ENCODE measurements around the gene C1S. TPM values are rescaled to one million over a fixed set of nuclear protein-coding genes. Genes with fewer than 3 reads are reported as not detected.
"Not testable (repeated sequence)": the region's sequence is repeated elsewhere in the genome, so short reads cannot be mapped to it uniquely, and the experiment has no call there.

C1S gene
- total RNA-seq, 1 donor from 2014 or later: 6.5 TPM

DNA sequence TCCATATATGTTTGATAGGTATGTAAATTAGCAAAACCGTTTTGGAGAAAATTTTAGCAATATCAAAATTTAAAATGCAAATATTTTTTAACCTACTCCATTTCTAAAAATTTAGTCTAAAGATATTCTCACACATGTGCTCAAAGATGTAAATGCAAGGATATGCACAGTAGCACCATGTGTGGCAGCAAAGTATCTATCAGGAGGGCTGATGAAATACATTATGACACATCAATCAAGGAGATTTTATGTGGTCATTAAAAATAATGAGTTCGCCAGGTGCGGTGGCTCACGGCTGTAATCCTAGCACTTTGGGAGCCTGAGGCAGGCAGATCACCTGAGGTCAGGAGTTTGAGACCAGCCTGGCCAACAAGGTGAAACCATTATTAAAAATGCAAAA, 39.7 kb downstream of the C1S start:
- no peak for DNase-seq (ENCODE audit: low spot score in 2 of 2)
- FAIRE-seq: no peak

DNA sequence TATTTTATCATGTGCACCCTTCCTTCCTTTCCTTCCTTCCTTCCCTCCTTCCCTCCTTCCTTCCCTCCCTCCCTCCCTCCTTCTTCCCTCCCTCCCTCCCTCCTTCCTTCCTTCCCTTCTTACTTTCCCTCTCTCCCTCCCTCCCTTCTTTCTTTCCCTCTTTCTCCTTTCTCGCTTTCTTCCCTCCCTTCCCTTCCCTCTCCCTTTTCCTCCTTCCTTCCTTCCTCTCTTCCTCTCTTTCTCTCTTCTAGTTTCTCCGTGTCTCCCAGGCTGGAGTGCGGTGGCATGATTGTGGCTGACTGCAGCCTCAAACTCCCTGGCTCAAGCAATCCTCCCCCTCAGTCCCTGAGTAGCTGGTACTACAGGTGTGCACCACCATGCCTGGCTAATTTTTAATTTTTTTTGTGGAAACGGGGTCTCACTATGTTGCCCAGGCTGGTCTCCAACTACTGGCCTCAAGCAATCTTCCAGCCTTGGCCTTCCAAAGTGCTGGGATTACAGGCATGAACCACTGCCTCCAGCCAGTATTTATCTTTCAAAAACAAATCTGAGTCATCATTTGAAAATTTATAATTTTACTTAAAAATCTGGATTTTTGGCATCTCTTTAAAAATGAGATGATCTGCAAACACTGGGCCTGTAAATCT, 40.7 kb downstream of the C1S start:
- DNase-seq (ENCODE audit: low spot score in 2 of 2) (no peak), FAIRE-seq (no peak)

DNA sequence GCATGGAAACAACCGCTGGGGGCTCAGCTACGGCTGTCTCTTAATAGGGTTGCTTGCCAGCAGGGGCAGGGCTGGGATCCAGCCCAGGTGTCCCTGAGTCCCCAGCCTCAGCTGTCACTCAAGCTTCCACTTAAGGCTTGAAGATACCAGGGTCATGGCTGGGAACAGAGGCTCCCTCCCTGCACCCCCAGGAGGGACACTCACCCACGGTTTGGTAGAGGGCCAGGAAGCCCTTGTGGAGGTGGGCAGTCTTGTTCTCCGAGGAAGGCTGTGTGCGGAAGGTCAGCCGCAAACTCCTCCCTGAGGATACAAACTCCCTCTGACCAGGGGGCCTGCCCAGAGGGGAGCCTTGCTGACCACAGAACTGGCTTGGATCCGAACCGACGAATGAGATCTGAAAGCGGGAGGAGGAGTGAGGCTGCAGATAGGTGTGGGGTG, 41.2 kb downstream of the C1S start:
- FAIRE-seq (no peak), DNase-seq (ENCODE audit: low spot score in 2 of 2) (no peak)

DNA sequence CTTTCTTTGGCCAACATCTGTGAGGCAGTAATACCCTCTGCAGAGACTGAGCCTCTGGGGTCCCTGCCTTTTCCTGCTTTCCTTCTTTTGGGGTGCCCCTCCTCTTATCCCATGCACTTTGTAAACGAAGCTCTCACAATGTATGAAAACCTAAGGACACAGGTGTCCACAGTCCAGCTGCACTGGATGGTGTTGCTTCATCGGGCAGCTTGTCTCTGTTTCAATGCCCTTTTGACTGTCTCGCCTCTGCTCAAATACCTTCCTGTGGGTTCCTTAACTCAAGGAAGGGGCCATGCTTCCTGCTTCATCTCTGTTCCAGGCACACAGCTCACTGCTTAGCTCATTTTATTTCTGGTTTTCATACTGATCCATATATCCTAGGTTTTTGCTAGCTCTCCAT, 42.1 kb downstream of the C1S start:
- FAIRE-seq: no peak
- no peak for DNase-seq (ENCODE audit: low spot score in 2 of 2)

DNA sequence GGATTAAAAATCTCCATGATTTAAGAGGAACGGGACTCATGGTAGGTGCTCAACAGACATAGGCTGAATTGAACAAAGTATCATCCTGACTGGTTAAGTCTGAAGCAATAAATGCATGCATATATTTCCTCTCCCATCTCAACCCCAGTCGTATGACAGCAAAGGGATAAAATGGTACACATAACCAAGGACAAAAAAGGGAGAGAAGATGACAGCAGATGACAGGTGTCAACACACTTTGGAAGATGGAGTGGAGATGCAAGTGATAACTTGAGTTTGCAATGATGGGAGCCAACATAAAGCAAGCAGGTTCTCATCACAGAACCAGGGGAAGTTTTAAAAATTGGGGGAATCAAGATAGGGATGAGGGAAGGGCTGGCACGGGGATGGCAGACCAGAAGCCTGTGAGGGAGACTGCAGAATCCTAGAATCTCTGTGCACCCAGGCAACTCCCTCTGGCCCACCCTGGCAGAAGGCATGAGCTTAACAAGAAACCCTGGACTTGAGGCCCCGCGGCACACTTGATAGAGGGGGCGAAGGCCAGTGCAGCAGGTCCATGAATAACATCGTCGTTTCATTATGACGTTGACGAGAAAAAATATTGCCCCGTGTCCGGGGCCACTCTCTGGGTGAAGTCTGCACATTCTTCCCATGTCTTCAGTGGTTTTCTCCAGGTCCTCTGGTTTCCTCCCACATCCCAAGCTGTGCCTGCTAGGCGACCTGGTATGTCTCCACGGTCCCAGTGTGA, 43.5 kb downstream of the C1S start:
- FAIRE-seq: no peak

DNA sequence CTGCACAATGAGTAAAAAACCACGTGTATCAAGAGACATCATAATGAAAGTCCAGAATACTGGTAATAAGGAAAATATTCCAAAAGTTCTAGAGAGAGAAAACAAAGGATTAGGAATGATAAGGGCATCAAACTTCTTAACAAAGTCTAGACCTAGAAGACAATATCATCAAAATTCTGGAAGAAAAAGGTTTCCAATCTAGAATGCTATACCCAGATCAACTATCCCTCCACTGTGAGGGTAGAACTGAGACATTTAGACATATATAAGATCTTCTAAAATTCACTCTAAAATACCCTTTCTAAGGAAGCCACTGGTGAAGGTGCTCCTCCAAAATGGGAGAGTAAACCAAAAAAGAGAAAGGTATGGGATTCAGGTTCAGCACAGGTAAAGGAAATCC, 45.6 kb downstream of the C1S start:
- no peak for DNase-seq (ENCODE audit: low spot score in 2 of 2)
- FAIRE-seq: no peak

More for the DNA sequence above, 43.5 kb downstream of the C1S start:
- DNase-seq (ENCODE audit: low spot score in 2 of 2): no peak

DNA sequence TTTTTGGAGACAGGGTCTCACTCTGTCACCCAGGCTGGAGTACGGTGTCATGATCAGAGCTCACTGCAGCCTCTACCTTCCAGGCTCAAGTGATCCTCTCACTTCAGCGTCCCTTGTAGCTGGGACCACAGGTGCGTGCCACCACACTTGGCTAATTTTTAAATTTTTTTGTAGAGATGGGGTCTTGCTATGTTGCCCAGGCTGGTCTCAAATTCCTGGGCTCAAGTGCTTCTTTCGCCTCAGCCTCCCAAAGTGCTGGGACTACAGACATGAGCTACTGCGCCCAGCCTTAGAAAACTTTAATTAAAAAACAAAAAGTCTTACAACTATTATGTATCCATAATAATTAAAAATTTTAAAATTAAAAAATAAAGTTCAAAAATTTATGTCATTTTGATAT, 46.7 kb downstream of the C1S start:
- FAIRE-seq: peak; percentile 82
- DNase-seq (ENCODE audit: low spot score in 2 of 2): not testable (repeated sequence)

DNA sequence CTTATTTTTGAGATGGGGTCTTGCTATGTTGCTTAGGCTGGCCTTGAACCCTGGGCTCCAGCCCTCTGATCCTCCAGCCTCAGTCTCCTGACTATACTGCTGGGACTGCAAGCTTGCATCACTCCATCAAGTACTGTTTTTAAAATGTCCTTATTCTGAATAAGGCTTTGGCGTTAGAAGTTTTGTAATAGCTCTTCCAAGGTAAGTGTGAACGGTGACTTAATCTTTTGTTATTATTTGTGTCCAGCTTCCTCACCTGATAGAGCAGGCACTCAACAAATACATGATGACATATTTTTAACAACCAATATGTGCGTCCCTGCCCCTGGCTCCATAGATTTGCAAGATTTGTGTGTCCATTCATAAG, 47.1 kb downstream of the C1S start:
- DNase-seq (ENCODE audit: low spot score in 2 of 2) (no peak), FAIRE-seq (no peak)

DNA sequence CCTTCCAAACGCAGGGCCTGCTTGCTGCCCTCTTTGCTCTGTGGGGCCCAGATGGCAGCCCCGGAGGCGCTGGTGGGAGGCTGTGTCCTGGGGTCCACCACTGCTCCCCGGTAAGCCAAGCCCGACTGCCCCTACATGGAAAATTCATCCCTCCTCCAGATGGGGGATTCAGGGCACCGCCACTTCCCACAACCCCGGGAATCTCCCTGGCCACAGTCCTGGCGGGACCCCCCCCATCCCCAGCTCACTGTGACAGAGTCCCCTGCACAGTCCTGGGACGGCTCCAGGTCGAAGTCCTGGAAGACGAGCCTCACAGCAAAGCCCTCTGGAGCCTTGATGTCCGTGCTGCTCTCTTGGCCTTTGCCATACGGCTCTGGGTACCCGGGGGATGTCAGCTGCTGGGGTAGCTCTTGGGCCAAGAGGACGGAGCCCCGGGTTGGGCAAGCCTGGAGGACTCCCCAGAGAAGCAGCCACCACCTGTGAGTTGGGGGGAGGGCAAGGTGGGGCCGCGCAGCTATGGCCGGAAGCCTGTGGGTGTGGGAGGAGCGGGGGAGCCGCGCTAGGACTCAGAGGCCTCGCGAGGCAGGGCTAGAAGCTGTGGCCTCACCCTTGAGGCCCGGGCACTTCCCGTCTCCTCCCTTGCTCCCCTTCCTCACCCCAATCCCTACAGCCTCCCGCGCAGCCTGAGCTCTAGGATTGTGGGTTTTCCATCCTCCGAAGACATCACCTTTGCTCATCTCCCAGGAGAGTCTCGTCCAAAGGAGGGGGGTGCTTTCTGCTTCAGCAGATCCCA, 47.7 kb downstream of the C1S start:
- no peak for FAIRE-seq
- DNase-seq (ENCODE audit: low spot score in 2 of 2): no peak

DNA sequence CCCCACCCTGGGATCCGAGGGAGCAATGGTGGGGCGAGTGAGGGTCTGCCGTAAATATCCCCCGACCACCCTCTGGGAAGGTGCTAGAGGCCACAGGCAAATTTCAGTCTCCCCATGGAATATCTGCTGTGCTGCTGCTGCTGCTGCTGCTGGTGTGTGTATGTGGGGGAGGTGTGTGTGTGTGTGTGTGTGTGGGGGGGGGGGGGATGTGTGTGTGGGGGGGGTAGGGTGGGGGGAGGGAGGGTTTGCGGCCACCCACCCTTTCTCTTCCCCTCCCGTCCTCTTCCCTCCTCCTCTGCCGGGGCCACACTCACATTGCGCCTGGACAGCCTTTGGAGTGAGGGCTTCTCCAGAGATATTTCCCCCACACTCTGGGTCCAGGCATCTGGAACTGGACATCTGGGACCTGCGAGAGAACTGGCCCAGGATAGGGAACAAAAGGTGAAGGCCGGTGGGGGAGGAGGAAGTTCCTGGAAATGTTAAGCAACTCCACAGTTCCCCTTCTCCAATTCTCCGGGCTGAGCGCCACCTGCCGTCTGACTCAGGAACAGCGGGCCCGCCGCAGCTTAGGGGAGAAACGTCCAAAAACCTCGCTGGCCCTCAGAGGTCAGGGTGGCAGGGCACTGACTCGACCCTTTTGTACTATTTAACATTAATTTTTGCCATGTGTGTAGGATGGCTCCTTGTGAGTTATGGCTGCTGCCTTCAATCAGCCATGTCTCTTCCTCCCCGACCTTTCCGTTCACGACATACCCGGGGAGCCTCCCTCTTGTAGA, 48.5 kb downstream of the C1S start, which contains the start of gene C1RL:
Gene C1RL (minus strand): TSS at position 419 of the 776 bp plus-strand sequence. CDS start 34 bp downstream, at position 385.
- no peak for FAIRE-seq
- DNase-seq (ENCODE audit: low spot score in 2 of 2): peak in 1 of 2 donors; percentile 73

DNA sequence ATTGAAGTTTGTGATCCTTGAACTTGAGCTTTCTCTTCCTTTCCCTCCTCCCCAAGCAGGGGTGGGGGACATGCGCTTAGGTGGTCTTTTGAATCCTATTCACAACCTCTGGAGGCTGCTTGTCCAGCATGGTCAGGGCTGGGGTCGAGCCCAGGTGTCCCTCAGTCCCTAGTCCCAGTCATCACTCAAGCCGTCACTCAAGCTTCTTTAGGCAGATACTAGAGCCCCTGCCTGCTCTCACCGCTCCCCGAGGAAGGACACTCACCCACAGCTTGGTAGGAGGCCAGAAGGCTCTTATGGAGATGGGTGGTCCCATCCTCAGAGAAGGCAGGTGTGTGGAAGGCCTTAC, 49.0 kb downstream of the C1S start:
- FAIRE-seq (no peak), DNase-seq (ENCODE audit: low spot score in 2 of 2) (no peak)

DNA sequence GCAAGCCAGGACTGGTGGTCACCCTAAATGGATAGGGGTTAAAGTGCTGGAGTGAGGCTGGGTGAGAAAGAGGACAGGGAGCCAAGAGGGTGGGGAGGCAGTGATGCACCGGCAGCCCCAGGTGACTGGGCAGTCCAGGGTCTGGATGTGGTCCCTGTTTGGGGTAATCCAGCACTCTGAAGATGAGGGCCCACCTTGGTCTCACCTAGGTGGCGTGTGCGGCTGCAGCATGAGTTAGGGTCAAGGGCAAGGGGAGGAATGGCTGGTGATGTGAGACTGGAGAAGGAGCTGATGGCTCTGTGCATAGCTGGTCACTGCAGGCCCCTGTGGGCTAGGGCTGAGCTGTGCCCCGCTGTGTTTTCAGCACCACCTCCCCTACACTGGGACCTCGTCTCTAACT, 50.1 kb downstream of the C1S start:
- no peak for DNase-seq (ENCODE audit: low spot score in 2 of 2)
- no peak for FAIRE-seq

DNA sequence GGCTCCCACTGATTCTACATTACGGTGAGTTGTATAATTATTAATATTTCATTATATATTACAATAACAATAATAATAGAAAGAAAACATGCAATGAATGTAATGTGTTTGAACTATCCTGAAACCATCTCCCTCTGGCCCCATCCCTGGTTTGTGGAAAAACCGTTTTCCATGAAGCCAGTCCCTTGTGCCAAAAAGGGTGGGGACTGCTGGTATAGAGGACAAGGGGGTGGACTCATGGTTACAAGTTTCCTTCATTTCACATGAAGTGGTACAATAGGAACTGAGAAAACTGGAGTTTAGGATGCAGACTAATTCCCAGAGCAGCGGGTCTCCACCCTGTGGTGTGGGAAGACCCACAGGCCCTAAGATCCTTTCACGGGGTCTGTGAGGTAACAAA, 51.5 kb downstream of the C1S start:
- DNase-seq (ENCODE audit: low spot score in 2 of 2) (no peak), FAIRE-seq (no peak)

DNA sequence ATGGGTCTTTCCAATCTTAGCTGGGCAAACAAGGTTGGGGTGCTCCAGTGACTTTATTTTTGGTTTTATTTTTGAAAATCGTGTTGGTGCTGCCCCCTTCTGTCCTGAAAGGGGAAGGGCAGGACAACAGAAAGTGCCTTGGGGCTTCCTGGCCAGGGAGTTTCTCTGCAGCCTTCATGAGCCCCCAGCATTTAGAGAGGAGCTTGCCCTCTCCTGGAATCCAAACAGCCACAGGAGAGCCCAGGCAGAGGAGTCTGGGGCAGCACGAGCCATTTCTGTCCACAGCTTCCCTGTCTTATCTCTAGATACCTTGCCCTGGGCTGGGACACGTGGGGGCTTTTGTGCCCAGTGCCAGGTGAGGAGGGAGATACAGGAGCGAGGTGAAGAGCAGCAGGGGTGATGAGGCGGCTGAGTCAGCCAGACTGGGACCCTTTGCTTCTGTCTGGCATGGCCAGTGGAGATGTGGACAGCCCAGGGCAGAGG, 52.9 kb downstream of the C1S start:
- DNase-seq (ENCODE audit: low spot score in 2 of 2) (peak in 1 of 2 donors; percentile 64), FAIRE-seq (no peak)

DNA sequence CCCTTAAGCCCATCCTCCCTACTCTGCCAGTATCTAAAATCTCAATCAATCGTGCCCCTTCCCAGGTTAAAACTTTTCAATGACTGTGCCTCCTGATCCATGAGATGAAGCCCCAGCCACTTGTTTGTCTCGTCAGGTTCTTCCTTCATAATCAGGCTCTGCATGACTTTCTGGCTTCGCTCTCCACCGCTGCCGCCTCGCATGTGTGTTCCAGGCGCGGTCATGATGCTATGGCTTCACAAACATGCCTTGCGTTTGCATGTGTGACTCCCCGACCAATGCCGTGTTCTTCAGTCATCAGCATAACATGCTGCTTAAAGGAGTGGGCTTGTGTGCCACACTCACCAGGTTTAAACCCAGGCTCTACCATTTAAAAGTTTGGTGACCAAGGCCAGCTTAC, 53.5 kb downstream of the C1S start:
- DNase-seq (ENCODE audit: low spot score in 2 of 2): no peak
- no peak for FAIRE-seq

DNA sequence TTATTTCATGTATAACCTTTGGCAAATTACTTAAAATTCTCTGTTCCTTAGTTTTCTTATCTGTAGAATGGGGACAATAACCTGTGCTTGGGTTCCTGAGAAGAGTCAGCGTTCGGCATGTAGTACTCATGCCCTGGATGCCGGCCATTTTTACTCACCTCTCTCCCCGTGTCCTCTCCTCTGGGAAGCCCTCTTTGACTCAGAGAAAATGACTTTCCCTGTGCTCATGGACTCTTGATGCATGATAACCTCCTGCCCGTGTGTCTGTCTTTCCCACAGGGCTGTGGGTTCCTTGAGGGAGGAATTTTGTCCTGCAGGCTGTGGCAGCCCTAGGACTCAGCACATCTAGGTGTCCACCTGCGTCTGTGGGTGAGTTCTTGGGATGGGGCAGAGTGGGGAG, 54.3 kb downstream of the C1S start:
- FAIRE-seq (no peak), DNase-seq (ENCODE audit: low spot score in 2 of 2) (no peak)

DNA sequence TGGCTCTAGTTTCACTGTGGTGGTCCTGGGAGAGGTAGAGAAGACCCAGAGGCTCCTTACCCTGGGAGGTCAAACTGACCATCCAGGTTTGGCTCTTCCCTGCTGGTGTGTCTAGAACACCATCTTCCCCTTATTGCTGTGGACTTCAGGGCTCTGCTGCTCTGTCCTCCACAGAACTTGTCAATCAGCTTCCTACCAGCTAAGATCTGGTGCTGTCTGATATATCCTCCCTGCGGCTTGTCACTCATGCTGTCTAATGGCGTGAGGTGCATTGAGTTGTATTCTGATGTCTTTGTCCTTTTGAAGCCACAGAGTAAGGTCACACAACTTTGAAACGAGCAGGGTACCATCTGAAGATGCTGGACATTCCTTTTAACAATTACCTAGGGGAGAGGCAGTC, 55.7 kb downstream of the C1S start:
- FAIRE-seq: no peak

DNA sequence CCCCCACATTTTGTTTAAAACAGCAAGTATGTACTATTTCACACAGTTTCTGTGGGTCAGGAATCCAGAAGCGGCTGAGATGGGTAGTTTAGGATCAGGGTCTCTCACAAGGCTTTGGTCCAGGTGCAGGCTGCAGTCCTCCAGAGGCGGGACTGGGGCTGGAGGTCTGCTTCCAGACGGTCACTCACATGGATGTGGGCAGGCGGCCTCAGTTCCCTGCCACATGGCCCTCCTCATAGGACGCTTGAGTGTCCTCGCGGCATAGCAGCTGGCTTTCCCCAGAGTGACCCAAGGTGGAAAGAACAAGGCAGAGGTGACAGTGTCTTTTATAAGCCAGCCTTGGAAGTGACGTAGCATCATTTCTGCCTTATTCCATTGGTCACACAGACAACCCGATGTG, 56.4 kb downstream of the C1S start:
- no peak for FAIRE-seq
- DNase-seq (ENCODE audit: low spot score in 2 of 2): no peak

More for the DNA sequence above, 55.7 kb downstream of the C1S start:
- no peak for DNase-seq (ENCODE audit: low spot score in 2 of 2)

DNA sequence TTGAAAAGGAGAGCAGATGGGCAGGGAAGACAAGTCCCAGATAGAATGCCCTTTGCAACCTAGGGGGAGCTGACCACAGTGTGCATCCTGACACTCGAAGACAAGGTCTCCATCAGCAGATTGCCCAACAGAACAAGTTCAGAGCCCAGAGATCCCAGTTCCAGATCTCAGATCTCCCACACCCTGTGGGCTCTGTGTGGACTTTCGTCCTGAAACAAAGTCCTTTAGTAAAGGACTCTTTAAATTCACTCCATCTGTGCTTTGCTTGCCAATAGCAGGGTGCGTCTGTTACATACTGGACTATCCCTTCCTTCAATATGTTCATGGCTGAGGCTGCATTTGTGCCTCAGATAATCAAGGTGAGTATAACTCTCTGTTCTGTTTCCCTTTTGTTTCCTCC, 57.2 kb downstream of the C1S start:
- no peak for FAIRE-seq
- DNase-seq (ENCODE audit: low spot score in 2 of 2): no peak

DNA sequence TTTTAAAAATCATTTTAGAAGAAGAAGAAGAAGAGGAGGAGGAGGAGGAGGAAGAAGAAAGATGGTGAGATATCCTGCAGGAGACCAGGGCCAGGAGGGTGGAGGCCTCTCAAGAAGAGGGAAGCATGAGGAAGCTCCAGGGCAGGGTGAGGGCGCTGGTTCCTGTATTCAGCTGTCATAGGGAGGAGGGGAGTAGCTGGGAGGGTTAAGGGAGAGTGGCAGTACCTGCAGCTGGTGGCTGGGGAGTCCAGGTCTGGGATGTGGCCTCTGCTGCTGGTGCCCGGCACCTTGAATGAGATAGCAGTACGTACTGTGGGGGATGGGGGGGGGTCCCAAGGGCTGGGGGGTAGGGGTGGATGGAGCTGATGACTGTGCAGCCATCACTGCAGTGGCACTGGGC, 58.4 kb downstream of the C1S start:
- no peak for FAIRE-seq
- no peak for DNase-seq (ENCODE audit: low spot score in 2 of 2)

DNA sequence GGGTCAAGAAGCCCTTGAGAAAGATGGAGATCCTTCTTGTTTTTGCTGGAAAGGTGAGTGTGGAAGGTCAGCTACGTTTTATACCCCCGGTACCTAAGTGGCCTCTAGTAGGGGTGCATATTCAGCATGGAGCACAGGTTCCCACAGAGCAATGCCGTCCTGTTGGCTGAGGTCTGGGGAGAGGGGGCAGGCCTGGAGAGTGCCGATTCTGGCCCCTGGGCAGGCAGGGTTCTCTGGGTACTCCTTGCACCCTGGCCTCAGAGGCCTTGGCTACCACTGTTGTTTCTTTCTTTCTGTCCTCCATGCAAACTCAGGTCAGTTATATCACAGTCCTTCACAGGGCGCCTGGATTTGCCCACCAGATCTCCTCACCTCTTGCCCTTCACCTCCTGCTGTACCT, 59.6 kb downstream of the C1S start:
- no peak for DNase-seq (ENCODE audit: low spot score in 2 of 2)
- FAIRE-seq: no peak

Measured in frontal cortex (tissue), 4 donors.